HG03196 (cell line): ENCODE data around the gene MAEA.

Experiments
- ATAC-seq: cut with Tn5 transposase; IDR thresholded peaks from one replicate; pipeline ENCODE4 v1.9.1; 2021; ENCODE audit not compliant: unreplicated experiment

MAEA gene

DNA sequence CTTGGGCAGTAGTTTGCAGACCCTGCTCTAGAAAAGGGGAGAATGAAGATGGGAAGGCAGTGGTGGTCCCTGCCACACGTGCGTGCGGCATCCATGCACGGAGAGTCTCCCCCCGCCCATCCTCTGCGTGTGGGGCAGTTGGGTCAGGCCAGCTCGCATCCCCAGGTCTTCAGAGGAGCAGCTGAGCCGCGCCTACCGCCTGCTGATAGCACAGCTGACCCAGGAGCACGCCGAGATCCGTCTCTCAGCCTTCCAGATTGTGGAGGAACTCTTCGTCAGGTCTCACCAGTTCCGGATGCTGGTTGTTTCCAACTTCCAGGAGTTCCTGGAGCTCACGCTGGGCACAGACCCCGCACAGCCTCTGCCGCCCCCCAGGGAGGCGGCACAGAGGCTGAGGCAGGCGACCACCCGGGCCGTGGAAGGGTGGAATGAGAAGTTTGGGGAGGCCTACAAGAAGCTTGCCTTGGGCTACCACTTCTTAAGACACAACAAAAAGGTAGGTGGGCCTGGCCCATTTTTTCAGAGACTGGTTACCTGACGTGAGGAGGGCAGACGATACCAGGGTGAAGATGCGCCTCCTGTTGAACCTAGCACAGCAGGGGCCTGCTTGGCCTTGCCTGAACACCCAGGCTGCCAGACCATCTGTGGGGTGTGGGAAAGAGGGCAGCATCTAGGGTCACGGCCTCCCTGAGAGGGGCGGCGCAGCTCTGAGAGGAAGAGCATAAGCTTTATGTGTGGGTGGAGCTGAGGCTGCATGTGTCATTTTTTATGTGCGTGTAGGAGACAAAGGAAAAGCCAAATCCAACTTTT, 59.9 kb downstream of the MAEA start:
- ATAC-seq = no peak

DNA sequence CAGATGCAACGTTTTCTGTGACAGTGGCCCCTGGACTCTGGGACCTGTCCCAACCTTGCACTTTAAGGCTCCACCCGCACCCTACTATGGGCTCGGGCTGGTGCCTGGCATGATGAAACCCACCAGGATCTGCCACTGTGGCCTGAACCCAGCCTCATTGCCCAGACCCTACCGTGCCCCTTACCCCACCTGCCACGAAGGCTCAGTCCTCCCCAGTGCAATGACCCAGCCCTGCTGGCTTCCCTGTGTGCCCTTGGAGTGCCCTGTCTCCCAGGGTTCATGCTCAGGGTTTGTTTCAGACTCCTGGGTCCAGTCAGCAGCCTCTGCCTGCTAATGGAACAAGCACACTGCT, 60.5 kb downstream of the MAEA start:
- ATAC-seq = no peak

DNA sequence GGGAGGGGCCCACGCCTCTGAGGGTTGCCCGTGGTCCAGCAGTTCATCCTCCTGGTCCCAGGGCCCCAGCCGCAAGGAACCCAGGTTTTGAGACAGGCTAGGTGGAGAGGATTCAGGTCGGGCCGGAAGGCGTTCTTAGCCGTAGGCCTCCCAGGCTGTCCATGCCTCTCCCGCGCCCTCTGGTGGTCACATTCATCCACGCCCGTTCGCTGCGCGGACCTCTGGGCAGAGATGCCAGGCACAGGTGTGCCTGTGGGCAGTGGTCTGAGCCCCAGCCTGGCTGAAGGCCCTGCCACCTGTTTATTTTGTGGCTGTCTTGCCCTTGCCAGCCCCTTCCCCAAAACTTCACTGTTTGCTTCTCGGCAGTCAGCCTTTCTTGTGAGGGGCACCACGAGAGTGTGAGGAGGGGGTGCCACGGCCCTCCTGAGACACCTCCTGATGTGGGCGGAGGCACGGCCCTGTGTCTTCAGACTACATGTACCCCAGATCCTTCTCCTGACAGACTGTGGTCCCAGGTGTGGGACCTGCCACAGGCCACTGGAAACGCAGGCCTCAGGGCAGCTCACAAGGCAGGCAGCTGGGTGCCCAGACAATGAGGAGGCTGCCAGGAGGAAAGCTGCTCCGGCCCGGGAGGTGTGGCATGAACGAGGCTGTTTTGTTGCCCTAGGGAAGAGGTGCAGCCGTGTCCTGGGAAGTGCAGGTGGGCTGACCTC, 62.3 kb downstream of the MAEA start:
- no peak for ATAC-seq

DNA sequence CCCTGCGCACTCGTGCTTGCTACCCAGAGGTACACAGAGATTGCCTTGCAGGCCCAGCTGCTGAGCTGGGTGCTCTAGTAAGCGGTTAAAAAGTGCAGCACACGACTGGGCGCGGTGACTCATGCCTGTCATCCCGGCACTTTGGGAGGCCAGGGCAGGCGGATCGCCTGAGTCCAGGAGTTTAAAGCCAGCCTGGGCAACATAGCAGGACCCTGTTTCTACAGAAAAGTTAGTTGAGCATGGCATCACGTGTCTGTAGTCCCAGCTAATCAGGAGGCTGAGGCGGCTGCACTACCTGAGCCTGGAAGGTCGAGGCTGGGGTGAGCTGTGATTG, 62.8 kb downstream of the MAEA start:
- no peak for ATAC-seq

DNA sequence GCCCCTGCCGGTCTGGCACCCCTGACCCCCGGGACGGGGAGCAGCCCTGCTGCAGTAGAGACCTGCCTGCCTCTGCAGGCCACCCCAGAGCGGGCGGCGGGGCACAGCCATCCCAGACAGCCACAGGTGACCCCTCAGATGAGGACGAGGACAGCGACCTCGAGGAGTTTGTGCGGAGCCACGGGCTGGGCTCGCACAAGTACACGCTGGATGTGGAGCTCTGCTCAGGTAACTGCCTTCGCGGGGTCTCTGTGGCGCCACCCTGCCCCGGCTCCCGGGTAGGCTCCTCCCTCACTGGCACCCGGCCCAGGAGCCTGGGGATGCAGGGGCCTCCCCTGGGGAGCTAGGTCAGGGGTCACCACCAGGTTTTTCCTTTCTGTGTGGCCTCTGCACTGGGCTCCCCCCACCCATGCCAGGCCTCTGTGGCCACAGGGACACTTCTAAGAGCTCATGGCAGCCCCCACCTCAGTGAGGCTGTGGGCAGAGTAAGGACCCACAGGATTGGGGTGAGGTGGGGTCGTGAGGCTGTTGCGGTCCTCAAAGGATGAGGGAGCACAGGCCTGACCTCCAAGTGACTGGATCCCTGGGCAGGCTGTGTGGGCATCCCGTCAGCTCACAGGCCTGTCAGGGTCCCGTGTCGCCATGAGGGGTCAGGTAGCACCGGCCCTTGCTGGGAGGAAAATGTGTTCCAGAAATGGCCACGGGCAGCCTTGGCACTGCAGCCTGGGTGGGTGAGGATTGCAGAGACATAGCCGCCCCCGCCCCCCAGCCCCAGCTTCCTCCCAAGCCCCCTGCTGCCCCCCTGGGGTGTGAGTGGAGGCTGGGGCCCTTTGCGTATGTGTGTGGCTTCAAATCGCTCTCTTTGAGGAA, 63.7 kb downstream of the MAEA start:
- no peak for ATAC-seq

DNA sequence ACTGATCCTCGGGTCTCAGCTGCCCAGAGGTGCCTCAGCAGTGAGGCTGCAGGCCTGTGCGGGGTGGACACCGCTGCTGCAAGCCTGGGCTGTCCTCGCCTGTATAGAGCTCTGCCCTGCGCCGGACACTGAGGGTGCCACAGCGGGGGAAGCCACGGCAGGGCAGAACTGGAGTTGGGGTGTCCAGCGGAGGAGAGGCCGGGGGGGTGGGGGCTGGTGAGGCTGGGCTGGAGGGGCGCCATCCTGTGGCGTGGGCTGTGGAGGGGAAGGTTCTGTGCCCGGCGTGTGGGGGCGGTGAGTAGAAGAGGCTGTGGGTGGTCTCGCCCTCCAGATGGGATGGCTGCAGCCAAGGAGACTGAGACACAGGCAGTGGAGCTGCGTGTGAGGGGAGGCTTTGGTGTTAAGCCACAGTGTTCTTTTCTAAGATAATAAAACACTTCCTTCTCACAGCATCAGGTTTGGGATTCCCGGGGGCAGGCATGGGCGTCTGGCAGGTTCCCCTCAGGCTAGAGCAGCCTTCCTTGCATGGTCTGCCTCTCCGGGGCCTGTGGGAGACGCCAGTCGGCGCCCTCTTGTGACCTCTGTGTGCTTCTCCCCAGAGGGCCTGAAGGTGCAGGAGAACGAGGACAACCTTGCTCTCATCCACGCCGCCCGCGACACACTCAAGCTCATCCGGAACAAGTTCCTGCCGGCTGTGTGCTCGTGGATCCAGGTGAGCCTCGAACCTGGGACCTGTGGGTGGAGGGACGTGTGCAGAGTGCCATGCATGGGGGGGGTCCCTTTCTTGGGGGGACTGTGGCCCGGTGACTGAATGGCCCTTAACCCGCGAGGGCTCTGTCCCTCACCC, 64.7 kb downstream of the MAEA start:
- no peak for ATAC-seq

DNA sequence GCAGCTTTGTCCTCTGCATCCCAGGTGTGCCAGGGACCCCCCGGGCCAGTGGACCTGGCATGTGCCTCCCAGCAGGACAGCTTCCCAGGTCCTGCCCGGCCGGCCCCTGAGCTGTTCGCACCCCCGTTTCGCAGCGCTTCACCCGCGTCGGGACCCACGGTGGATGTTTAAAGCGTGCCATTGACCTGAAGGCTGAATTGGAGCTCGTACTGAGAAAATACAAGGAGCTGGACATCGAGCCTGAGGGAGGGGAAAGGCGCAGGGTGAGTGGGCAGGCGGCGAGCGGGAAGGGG, 65.2 kb downstream of the MAEA start:
- ATAC-seq = no peak

DNA sequence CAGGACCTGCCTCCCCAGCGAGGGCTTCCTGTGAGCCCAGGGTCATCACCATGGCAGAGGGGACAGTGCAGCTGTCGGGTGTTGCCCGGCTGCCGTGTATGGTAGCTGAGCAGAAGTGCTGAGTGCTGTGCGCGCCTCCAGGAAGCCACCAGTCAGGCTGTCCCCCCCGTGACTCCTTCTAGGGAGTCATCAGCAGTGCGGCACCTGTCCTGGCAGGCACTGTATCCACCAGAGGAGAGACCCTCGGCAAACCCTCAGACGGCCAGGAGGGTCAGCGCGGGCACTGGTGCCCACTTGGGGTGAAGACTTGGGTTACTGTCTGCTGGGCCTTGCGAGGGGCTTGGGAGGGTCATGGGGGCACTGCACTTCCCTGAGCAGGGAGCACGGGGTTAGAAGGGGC, 65.7 kb downstream of the MAEA start:
- ATAC-seq = no peak

DNA sequence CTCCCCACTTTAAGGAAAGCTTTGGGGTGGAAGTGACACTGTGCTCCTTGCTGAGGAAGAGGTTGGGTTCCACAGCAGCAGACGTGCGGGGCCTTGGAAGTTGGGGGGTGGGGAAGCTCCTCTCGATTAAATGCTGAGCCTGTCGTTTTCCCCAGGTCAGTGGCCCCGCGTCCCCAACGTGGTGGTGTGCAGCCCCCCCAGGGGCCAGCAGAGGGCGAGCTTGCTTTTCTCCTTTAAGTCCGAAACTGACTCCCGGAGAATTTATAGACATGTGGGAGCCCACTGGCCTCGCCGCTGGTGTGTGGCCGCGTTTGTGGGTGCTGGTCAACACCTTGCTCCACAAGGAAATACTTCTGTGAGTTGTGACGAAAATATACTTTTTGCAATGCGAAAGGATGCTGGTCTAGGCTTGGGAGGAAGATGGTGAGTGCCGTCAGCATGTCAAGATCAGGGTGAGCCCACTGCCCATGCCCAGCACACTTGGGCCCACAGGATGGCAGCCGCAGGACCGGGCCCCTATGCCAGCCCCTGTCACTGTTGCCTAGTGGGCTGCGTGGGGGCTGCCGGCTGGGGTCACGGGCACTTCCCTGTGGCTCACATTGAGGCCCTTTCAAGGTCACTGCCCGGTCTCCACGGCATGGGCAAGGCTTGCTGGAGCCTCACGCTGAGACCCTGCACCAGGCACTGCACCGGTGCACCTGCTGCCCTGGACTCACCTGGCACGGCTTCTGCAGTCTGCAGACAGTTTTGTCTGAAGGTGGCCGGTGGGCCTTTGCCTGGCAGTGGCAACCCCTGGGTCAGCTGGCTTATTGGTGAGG, 66.7 kb downstream of the MAEA start:
- no peak for ATAC-seq

DNA sequence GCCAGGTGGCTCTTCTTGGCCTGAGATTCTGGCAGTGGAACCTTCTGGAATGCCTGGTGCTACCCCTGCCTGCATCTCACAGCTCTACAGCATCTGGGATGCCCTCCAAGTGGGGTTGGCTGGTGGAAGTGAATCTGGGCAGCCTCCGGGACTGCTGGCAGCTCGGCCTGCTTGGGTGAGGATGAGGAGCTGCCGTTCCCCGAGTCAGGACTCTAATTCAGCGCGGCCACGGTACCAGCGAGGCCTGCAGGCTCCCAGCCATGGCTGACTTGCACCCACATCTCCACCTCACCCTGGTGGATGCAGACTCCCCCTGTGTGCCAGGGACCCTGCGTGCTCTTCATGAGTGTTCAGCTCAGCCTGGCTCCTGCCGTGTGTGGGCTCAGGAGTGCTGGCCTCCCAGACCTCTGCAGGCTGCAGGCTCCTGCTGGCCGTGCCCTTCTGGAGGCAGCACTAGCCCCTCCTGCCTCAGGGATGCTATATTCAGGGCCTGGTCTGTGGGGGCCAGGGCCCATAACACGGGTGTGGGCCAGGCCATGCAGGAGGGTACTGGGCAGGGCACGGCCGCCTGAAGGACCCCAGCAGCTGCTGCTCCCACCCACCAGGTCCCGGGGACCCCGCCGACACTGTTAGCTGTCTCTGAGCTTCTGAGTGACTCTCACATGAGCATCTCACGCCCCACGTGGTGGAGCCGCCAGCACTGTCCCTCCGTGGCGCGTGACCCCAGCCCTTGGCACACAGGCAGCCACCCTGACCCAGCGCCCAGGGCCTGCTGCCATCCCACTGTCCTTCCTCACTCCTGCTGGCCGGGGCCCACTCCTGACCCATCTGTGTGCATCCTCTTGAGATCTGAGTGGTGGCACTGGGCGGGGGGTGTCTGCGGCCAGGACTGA, 67.9 kb downstream of the MAEA start:
- no peak for ATAC-seq

DNA sequence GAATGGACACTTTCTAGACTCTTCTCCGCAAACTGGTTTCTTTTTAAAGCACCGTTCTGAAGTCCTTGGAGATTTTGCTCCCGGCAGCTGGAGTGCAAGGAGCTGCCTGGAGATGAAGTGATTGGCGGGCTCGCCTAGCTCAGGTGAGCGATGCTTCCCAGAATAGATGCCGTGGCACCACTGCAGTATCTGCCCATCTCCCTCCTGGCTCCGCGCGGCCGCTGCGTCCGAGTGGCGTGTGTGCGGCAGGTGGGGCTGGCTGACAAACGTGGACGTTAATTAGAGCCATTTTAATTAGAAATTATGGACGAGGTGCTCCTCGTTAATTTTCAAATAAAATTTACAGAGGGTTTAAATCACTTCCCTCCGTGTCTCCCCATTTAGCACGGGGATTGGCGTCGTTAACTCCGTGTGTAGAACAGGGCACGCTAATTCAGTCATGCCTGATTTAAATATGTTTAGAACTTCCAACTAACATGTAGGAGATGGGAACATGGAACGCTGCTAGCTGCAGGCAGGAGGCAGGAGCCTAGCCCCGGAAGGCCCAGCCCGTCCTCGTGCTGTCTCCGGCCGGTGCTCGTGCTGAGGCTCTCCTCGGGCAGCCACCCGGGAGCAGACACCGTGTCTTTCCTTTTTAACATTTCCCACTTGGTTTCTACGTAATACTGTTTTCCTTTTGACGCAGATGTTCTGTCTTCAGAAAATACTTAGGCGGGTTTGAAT, 68.9 kb downstream of the MAEA start:
- ATAC-seq = no peak

DNA sequence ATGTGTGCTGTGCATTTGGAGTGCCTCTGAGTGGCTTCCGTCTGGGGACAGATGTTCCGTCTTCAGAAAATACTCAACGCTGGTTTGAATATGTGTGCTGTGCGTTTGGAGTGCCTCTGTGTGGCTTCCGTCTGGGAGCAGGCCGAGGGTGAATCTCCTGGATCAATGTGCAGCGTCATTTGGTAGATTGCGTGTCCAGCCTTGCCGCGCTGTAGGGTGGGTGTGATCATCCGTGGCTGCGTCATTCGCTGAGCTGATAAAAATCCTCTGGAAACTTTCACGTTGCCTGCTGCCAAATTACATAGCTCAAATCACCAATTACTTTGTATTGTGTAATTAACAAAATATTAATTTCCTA, 69.4 kb downstream of the MAEA start:
- ATAC-seq = no peak

DNA sequence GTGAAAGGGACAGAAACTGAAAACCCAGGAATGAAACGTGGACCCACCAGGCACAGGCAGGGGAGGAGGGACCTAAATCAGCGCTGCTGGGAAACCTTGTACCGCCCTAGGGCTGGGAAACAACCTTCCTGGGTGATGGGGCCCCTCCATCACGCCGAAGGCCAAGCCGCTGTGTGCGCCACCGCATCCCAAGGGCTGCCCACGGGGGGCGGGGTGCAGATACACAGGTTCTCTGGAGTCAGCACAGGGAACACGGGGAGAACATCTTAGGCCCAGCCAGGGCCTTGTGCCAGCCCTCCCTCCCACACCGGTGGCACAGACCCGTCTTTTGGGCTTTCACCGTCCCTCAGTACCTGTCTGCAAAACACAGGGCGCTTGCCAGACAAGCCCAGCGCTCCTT, 70.3 kb downstream of the MAEA start:
- no peak for ATAC-seq

DNA sequence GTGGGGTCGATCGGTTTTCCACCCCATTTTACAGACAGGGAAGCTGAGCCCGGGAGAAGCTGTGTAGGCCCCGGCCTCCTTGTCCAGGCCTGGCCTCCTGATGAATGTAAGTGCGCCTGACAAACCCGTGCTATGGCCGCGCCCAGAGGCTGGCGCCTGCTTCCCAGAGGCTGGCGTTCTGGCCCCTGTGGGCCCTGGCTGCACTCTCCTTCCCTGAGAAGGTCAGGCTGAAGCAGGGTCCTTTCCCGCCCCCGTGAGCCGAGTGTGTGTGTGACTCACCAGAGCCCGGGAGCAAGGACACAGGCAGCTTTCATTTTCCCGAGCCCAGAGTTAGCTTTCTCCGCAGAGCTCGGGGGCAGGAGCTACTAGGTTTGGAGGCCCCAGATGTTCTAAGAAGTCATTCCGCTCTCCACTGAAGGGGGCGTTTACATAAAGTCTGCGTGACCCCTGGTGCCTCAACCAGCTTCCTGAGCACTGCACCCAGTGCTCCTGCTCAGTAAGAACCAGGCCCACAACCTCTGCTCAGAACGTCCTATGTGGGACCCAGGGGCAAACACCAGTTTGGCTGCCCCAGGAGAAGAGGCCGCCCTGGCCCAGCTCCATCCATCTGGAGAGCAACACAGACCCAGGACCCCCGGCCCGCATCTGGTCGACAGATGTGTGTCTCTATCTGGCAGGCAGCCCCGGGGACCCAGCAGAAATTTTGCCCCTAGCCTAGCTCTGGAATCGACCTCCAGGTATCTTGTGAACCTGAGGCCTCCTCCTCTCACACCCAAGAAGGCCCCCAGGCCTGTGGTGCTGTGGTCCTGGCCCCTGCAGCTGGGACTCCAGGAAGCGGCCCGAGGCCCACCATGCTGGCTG, 71.0 kb downstream of the MAEA start:
- ATAC-seq = no peak

DNA sequence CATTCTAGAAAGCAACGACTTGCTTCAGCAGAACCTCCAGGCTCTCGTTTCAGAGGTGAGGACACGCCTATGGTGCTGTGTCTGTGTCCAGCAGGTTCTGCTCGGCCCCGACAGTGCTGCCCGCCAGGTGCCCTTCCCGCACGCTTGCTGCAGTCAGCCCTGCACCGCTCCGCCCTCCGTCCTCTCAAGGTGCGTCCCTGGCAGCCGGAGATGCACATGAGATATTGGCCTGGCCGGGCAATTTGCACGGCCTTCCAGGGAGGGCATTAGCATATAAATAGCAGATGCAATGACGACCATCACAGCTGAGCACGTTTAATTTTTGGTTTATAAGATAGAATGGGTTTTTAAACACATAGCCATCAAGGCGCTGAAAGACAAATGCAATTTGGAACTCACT, 71.7 kb downstream of the MAEA start:
- no peak for ATAC-seq

DNA sequence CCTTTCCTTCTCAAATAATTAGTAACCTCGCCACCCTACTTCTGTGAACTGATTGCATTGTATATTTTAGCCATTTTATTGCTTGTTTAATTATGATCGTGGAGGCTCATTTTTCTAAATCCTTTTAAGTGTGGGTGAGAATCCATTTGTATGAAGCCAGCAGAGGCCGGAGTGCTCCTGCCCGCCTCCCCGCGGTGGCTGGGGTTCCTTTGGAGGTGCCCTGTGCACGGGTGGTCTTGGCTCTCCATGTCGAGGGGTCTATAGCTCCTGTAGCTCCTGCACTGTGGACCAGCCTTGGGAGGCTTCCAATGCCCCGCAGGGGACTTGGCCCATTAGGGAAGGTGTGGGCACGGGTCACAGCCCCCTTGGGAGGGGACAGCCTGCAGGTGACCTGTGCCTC, 72.4 kb downstream of the MAEA start:
- no peak for ATAC-seq

DNA sequence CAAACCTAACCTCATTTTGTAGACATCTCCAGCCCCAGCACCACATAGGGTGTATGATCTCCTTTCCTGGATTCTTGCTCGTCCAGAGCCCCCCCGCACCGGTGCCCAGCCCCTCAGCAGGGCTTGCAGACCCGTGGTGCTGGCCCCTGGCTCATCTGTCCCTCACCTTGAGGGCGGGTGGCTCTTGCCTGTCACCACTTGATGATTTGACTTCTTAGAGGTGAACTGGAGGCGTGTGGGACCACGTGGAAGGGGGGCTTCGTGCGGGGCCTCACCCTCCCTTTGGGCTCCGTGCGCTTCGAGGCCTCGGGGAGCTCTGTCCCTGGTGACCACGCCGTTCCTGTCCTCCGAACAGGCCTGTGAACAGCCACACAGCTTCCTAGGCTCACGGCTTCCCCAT, 72.8 kb downstream of the MAEA start:
- no peak for ATAC-seq

DNA sequence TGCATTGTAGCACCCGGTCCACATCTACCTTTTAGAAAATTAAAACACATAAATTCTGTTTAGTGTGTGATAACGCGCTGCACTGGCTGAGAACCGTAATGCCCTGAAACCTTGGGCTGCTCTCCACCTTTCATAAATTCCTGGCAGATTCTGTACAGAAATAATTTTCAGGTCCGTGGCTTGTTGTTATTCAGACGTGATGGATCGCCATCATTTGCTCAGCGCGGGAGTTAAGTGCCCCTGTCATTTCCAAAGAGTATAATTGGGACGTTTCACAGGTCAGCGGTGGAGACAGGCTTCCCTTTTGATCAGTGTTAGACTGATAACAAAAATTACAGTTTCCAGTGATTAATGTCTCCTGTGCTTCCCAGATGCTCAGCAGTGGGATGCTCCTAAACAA, 73.8 kb downstream of the MAEA start:
- no peak for ATAC-seq
